HepG2 (cell line): ENCODE data around the gene CCDC88B. TPM values are rescaled to one million over a fixed set of nuclear protein-coding genes. Genes with fewer than 3 reads are reported as not detected.
A peak's percentile ranks its signal among the peaks of the same experiment; 100 is the strongest.

Source experiments
- NFAT5 ChIP-seq: sonication (generic); formaldehyde crosslinking; IDR thresholded peaks from 2 replicates; pipeline ENCODE4 v1.4.0; 2020; ENCODE audit warnings: missing genetic modification reagents
- NFATC3 ChIP-seq: sonication (generic); formaldehyde crosslinking; IDR thresholded peaks from 2 replicates; pipeline ENCODE4 v1.5.1; 2020; ENCODE audit warnings: mild to moderate bottlenecking, missing genetic modification reagents
- PAXIP1 ChIP-seq: sonication (generic); formaldehyde crosslinking; conservative IDR thresholded peaks from 2 replicates; pipeline ENCODE4 v1.4.0; 2020; ENCODE audit warnings: mild to moderate bottlenecking, missing genetic modification reagents, moderate library complexity
- RXRA ChIP-seq: sonication (generic); formaldehyde crosslinking; IDR thresholded peaks from 2 replicates; pipeline ENCODE4 v1.5.1; 2020; ENCODE audit warnings: missing genetic modification reagents
- TFDP1 ChIP-seq: IDR thresholded peaks from 2 replicates; pipeline ENCODE4 v1.6.1; 2016; ENCODE audit warnings: missing compliant biosample characterization, missing genetic modification reagents, borderline replicate concordance
- ZBTB40 ChIP-seq, 2 experiments: fragments of 450-650 bp in 1 of 2; sonication (generic) in 1 of 2; formaldehyde crosslinking in 1 of 2; IDR thresholded peaks; 2 replicates each; pipeline versions ENCODE4 v1.6.1 to v1.8.0; 2016 to 2022; ENCODE audit warnings: antibody characterized with exemption in 1 of 2, mild to moderate bottlenecking in 1 of 2, missing genetic modification reagents in 1 of 2
- ZNF782 ChIP-seq: sonication (generic); formaldehyde crosslinking; IDR thresholded peaks from 2 replicates; pipeline ENCODE4 v1.4.0; 2020; ENCODE audit warnings: missing genetic modification reagents, mild to moderate bottlenecking, borderline replicate concordance
- polyA plus RNA-seq, 8 experiments: library from polyadenylated mRNA; depleted of rRNA in 3 of 8; stranded (reverse) in 7 of 8; unstranded in 1 of 8; fragments of >200 nt; fragmentation: Illumina TruSeq in 4 of 8; extraction: Trizol in 4 of 8; gene quantifications; 2 replicates each; pipeline versions ENCODE4 v1.2.1 to v1.2.3, GENCODE V29; 2011 to 2016; ENCODE audit warnings: low read depth in 4 of 8, missing spikeins in 1 of 8, mixed read lengths in 1 of 8; ENCODE audit not compliant: insufficient read depth in 1 of 8
- total RNA-seq, 5 experiments: library from RNA; depleted of rRNA; stranded (reverse); fragments of >200 nt; fragmentation: Illumina TruSeq; extraction: Trizol; gene quantifications; 2 replicates each; pipeline ENCODE4 v1.2.3, GENCODE V29; 2016; ENCODE audit warnings: low read depth in 1 of 5

The CCDC88B gene
- total and polyA plus RNA-seq, 2 of the 13 experiments (the other 11 are each of a cell fraction or from before 2014, with no cell fraction given) = 3.6 to 4.8 TPM

GRCh38 chr11:64317961-64318765 is 21.8 kb upstream of the CCDC88B start, which contains the start of gene PRDX5 (continued):
- TF ChIP-seq ZNF782 (CRISPR knock-in tag) = peak; percentile 81; the same call in 1 of the 2 replicates
- TF ChIP-seq RXRA (CRISPR knock-in tag) = peak; percentile 36; the same call in 1 of the 2 replicates
- TF ChIP-seq PAXIP1 (CRISPR knock-in tag) = peak; percentile 30; the same call in 1 of the 2 replicates
- TF ChIP-seq NFATC3 (CRISPR knock-in tag) = 0 out of 2 replicates have a peak, but pooled peaks have one; percentile 44
- TF ChIP-seq NFAT5 (CRISPR knock-in tag) = peak; percentile 49; the same call in 1 of the 2 replicates
- TF ChIP-seq TFDP1 (CRISPR knock-in tag) = peak; percentile 82; the same call in 1 of the 2 replicates
- TF ChIP-seq ZBTB40 (IDR thresholded peaks at IDR 0.05) = no peak
- 0 out of 2 replicates have a peak, but pooled peaks have one; percentile 11 for TF ChIP-seq ZBTB40 (CRISPR knock-in tag; IDR thresholded peaks at IDR 0.05)
